GM20000 (cell line): Measurements from ENCODE around the gene ZNF674.
A peak's percentile ranks its signal among the peaks of the same experiment; 100 is the strongest.
"Not testable (repeated sequence)": the region's sequence is repeated elsewhere in the genome, so short reads cannot be mapped to it uniquely, and the experiment has no call there.

Experiments used
- DNase-seq: peaks from one replicate; pipeline ENCODE4 v3.0.0; 2012; ENCODE audit warnings: low spot score
- CTCF ChIP-seq: IDR thresholded peaks from 2 replicates; pipeline ENCODE4 v1.5.1; 2012; ENCODE audit warnings: mild to moderate bottlenecking, control low read depth; ENCODE audit errors: extremely low read depth, missing control alignments

Gene ZNF674

GRCh38 chrX:46488712-46489111 is 56.5 kb downstream of the ZNF674 start:
- TF ChIP-seq CTCF = no peak
- DNase-seq = no peak

GRCh38 chrX:46485897-46486296 is 59.3 kb downstream of the ZNF674 start:
- no peak for TF ChIP-seq CTCF
- DNase-seq = no peak

- DNase-seq = not testable (repeated sequence)
These were observed 66.6 kb downstream of the ZNF674 start for GRCh38 chrX:46478634-46479033.

GRCh38 chrX:46477435-46477834 is 67.8 kb downstream of the ZNF674 start:
- no peak for TF ChIP-seq CTCF
- no peak for DNase-seq

- no peak for TF ChIP-seq CTCF
- no peak for DNase-seq
These were observed 80.0 kb downstream of the ZNF674 start for GRCh38 chrX:46465203-46465602.

- no peak for TF ChIP-seq CTCF
- no peak for DNase-seq
These were observed 81.5 kb downstream of the ZNF674 start for GRCh38 chrX:46463682-46464081.

- DNase-seq = peak; percentile 3
- TF ChIP-seq CTCF = no peak
These were observed 83.5 kb downstream of the ZNF674 start for GRCh38 chrX:46461660-46462191.

GRCh38 chrX:46460801-46461659 is 84.2 kb downstream of the ZNF674 start:
- DNase-seq = not testable (repeated sequence)
